ENCODE data around the gene ANKS1A. TPM values are rescaled to one million over a fixed set of nuclear protein-coding genes. Genes with fewer than 3 reads are reported as not detected.
A peak's percentile ranks its signal among the peaks of the same experiment; 100 is the strongest.

ANKS1A gene
- polyA plus RNA-seq, 6 donors from 2014 or later, result 1.4 to 5.5 (median 2.3) TPM; not detected in 1

GRCh38 chr6:35071347-35071994 is 182.4 kb downstream of the ANKS1A start:
- Mint-ChIP-seq H3K27ac (no peak overlapping the region), H3K4me3 (no peak overlapping the region)

GRCh38 chr6:35072051-35072697 is 183.1 kb downstream of the ANKS1A start:
- Mint-ChIP-seq H3K27me3 (no peaks in the 10 kb centered on the region), H3K27ac (no peak overlapping the region), H3K36me3 (peaks cover 5 to 14% of the 10 kb centered on the region in 2 donors), H3K9me3 (peaks cover 0 to 2% (median 0%) of the 10 kb centered on the region in 7 donors), H3K4me3 (no peak overlapping the region), H3K4me1 (no peaks in the 10 kb centered on the region)
- DNase-seq (no peak), ATAC-seq (ENCODE audit: low read depth in 2 of 2) (no peak)

More at GRCh38 chr6:35071347-35071994, 182.4 kb downstream of the ANKS1A start:
- DNase-seq, result no peak
- Mint-ChIP-seq H3K9me3 (peaks cover 0 to 2% (median 0%) of the 10 kb centered on the region in 7 donors), H3K36me3 (peaks cover 0 to 9% of the 10 kb centered on the region in 2 donors), H3K4me1 (no peaks in the 10 kb centered on the region), H3K27me3 (no peaks in the 10 kb centered on the region)
- no peak for ATAC-seq (ENCODE audit: low read depth in 2 of 2)

GRCh38 chr6:35072698-35073055 is 183.6 kb downstream of the ANKS1A start:
- H3K27ac Mint-ChIP-seq, result no peak overlapping the region
- H3K36me3 Mint-ChIP-seq, result peaks cover 6 to 14% of the 10 kb centered on the region in 2 donors
- no peak for ATAC-seq (ENCODE audit: low read depth in 2 of 2)
- no peak overlapping the region for H3K4me3 Mint-ChIP-seq
- no peaks in the 10 kb centered on the region for H3K27me3 Mint-ChIP-seq
- H3K4me1 Mint-ChIP-seq, result no peaks in the 10 kb centered on the region
- peaks cover 0 to 2% (median 0%) of the 10 kb centered on the region in 7 donors for H3K9me3 Mint-ChIP-seq
- DNase-seq, result no peak

GRCh38 chr6:35073211-35073610 is 184.2 kb downstream of the ANKS1A start:
- H3K4me1 Mint-ChIP-seq, result no peaks in the 10 kb centered on the region
- DNase-seq (no peak), ATAC-seq (ENCODE audit: low read depth in 2 of 2) (no peak)
- no peak overlapping the region for H3K4me3 Mint-ChIP-seq
- peaks cover 0 to 2% (median 0%) of the 10 kb centered on the region in 7 donors for H3K9me3 Mint-ChIP-seq
- peaks cover 6 to 14% of the 10 kb centered on the region in 2 donors for H3K36me3 Mint-ChIP-seq
- no peaks in the 10 kb centered on the region for H3K27me3 Mint-ChIP-seq
- no peak overlapping the region for H3K27ac Mint-ChIP-seq

GRCh38 chr6:35073766-35074471 is 184.9 kb downstream of the ANKS1A start:
- H3K27ac Mint-ChIP-seq, result no peak overlapping the region
- ATAC-seq (ENCODE audit: low read depth in 2 of 2) (no peak), DNase-seq (no peak)
- no peaks in the 10 kb centered on the region for H3K27me3 Mint-ChIP-seq
- H3K4me1 Mint-ChIP-seq, result no peaks in the 10 kb centered on the region
- H3K9me3 Mint-ChIP-seq, result no peaks in the 10 kb centered on the region
- no peak overlapping the region for H3K4me3 Mint-ChIP-seq
- peaks cover 6 to 14% of the 10 kb centered on the region in 2 donors for H3K36me3 Mint-ChIP-seq

- no peak for DNase-seq
- Mint-ChIP-seq H3K4me3 (no peak overlapping the region), H3K27me3 (no peaks in the 10 kb centered on the region), H3K36me3 (peaks cover 9 to 18% of the 10 kb centered on the region in 2 donors), H3K9me3 (no peaks in the 10 kb centered on the region), H3K4me1 (peaks cover 2 to 6% (median 4%) of the 10 kb centered on the region in 3 donors), H3K27ac (peak overlapping the region in 1 of 6 donors; percentile 12)
- no peak for ATAC-seq (ENCODE audit: low read depth in 2 of 2)
Measured at GRCh38 chr6:35076997-35077712, 188.1 kb downstream of the ANKS1A start.

GRCh38 chr6:35077713-35078105 is 188.7 kb downstream of the ANKS1A start:
- Mint-ChIP-seq H3K36me3 (peaks cover 9 to 18% of the 10 kb centered on the region in 2 donors), H3K27me3 (no peaks in the 10 kb centered on the region), H3K27ac (no peak overlapping the region), H3K4me3 (no peak overlapping the region), H3K4me1 (peaks cover 2 to 6% (median 4%) of the 10 kb centered on the region in 3 donors), H3K9me3 (no peaks in the 10 kb centered on the region)
- ATAC-seq (ENCODE audit: low read depth in 2 of 2) (no peak), DNase-seq (no peak)

- Mint-ChIP-seq H3K27ac (no peak overlapping the region), H3K4me3 (no peak overlapping the region), H3K27me3 (no peaks in the 10 kb centered on the region), H3K36me3 (peaks cover 9 to 18% of the 10 kb centered on the region in 2 donors), H3K4me1 (peaks cover 2 to 6% (median 4%) of the 10 kb centered on the region in 3 donors), H3K9me3 (no peaks in the 10 kb centered on the region)
- ATAC-seq (ENCODE audit: low read depth in 2 of 2) (no peak), DNase-seq (no peak)
Measured at GRCh38 chr6:35078226-35078850, 189.3 kb downstream of the ANKS1A start.

GRCh38 chr6:35078896-35079295 is 189.8 kb downstream of the ANKS1A start:
- no peak for ATAC-seq (ENCODE audit: low read depth in 2 of 2)
- Mint-ChIP-seq H3K4me1 (peaks cover 2 to 6% (median 4%) of the 10 kb centered on the region in 3 donors), H3K36me3 (peaks cover 9 to 18% of the 10 kb centered on the region in 2 donors)

GRCh38 chr6:35079311-35080000 is 190.4 kb downstream of the ANKS1A start:
- DNase-seq (no peak), ATAC-seq (ENCODE audit: low read depth in 2 of 2) (no peak)
- peak overlapping the region in 1 of 6 donors; percentile 35 for H3K27ac Mint-ChIP-seq
- no peaks in the 10 kb centered on the region for H3K9me3 Mint-ChIP-seq
- H3K4me3 Mint-ChIP-seq, result no peak overlapping the region
- H3K4me1 Mint-ChIP-seq, result peaks cover 2 to 6% (median 4%) of the 10 kb centered on the region in 3 donors
- H3K27me3 Mint-ChIP-seq, result no peaks in the 10 kb centered on the region
- peaks cover 9 to 18% of the 10 kb centered on the region in 2 donors for H3K36me3 Mint-ChIP-seq

More at GRCh38 chr6:35078896-35079295, 189.8 kb downstream of the ANKS1A start:
- no peaks in the 10 kb centered on the region for H3K27me3 Mint-ChIP-seq
- no peak for DNase-seq
- no peak overlapping the region for H3K27ac Mint-ChIP-seq
- no peaks in the 10 kb centered on the region for H3K9me3 Mint-ChIP-seq
- no peak overlapping the region for H3K4me3 Mint-ChIP-seq

GRCh38 chr6:35080016-35080680 is 191.1 kb downstream of the ANKS1A start:
- no peak overlapping the region for H3K4me3 Mint-ChIP-seq
- H3K9me3 Mint-ChIP-seq, result no peaks in the 10 kb centered on the region
- ATAC-seq (ENCODE audit: low read depth in 2 of 2) (no peak), DNase-seq (no peak)
- peak overlapping the region in 1 of 6 donors; percentile 35 for H3K27ac Mint-ChIP-seq
- H3K36me3 Mint-ChIP-seq, result peaks cover 6 to 21% of the 10 kb centered on the region in 2 donors
- no peaks in the 10 kb centered on the region for H3K27me3 Mint-ChIP-seq
- peaks cover 2 to 6% (median 4%) of the 10 kb centered on the region in 3 donors for H3K4me1 Mint-ChIP-seq

- ATAC-seq (ENCODE audit: low read depth in 2 of 2) (no peak), DNase-seq (no peak)
- H3K4me1 Mint-ChIP-seq, result peaks cover 2 to 6% (median 4%) of the 10 kb centered on the region in 3 donors
- H3K4me3 Mint-ChIP-seq, result no peak overlapping the region
- no peaks in the 10 kb centered on the region for H3K27me3 Mint-ChIP-seq
- peaks cover 5 to 29% of the 10 kb centered on the region in 2 donors for H3K36me3 Mint-ChIP-seq
- no peaks in the 10 kb centered on the region for H3K9me3 Mint-ChIP-seq
- peak overlapping the region in 1 of 6 donors; percentile 32 for H3K27ac Mint-ChIP-seq
Measured at GRCh38 chr6:35080821-35081425, 191.9 kb downstream of the ANKS1A start.

Measured in naive B cell (primary cell).